MM.1S (cell line): Measurements from ENCODE around the gene IZUMO1.

ENCODE experiments used
- DNase-seq: peaks from one replicate; pipeline ENCODE4 v3.0.0-alpha.2; 2015
- H2AFZ ChIP-seq: fragments of 300-600 bp; sonication (generic); 2 replicates; pipeline ENCODE4 v1.6.0; 2016; ENCODE audit warnings: antibody characterized with exemption, low read length
- H3F3A ChIP-seq: fragments of 300-600 bp; sonication (generic); 2 replicates; pipeline ENCODE4 v1.6.1; 2016; ENCODE audit warnings: mild to moderate bottlenecking, antibody characterized with exemption, low read length, moderate library complexity, mixed read lengths; ENCODE audit not compliant: insufficient read depth
- H3K27ac ChIP-seq: fragments of 300-600 bp; sonication (generic); 2 replicates; pipeline ENCODE4 v1.5.1; 2016; ENCODE audit warnings: mild to moderate bottlenecking, low read length
- H3K27me3 ChIP-seq: fragments of 300-600 bp; sonication (generic); replicated peaks from 2 replicates; pipeline ENCODE4 v1.6.0; 2016; ENCODE audit warnings: low read length; ENCODE audit not compliant: insufficient read depth
- H3K36me3 ChIP-seq: fragments of 300-600 bp; sonication (generic); replicated peaks from 2 replicates; pipeline ENCODE4 v1.6.1; 2016; ENCODE audit warnings: mild to moderate bottlenecking, low read length, mixed read lengths; ENCODE audit not compliant: insufficient read depth
- H3K4me1 ChIP-seq: fragments of 300-600 bp; sonication (generic); 2 replicates; pipeline ENCODE4 v1.6.1; 2016; ENCODE audit warnings: low read length, mixed read lengths
- H3K4me2 ChIP-seq: fragments of 300-600 bp; sonication (generic); 2 replicates; pipeline ENCODE4 v1.6.0; 2016; ENCODE audit warnings: low read depth, low read length
- H3K4me3 ChIP-seq: fragments of 300-600 bp; sonication (generic); 2 replicates; pipeline ENCODE4 v1.5.1; 2016; ENCODE audit warnings: low read length, mixed read lengths
- H3K79me2 ChIP-seq: fragments of 300-600 bp; sonication (generic); 2 replicates; pipeline ENCODE4 v1.6.1; 2016; ENCODE audit warnings: mixed run types, low read length, mixed read lengths
- H3K9ac ChIP-seq: fragments of 300-600 bp; sonication (generic); 2 replicates; pipeline ENCODE4 v1.6.1; 2016; ENCODE audit warnings: low read length, mixed read lengths
- H3K9me2 ChIP-seq: fragments of 300-600 bp; sonication (generic); replicated peaks from 2 replicates; pipeline ENCODE4 v1.6.1; 2016; ENCODE audit warnings: mild to moderate bottlenecking, low read length, mixed read lengths; ENCODE audit not compliant: insufficient read depth
- H3K9me3 ChIP-seq: fragments of 300-600 bp; sonication (generic); replicated peaks from 2 replicates; pipeline ENCODE4 v1.6.1; 2016; ENCODE audit warnings: mild to moderate bottlenecking, low read length, mixed read lengths; ENCODE audit not compliant: insufficient read depth
- H4K20me1 ChIP-seq: fragments of 300-600 bp; sonication (generic); 2 replicates; pipeline ENCODE4 v1.6.1; 2016; ENCODE audit warnings: mild to moderate bottlenecking, low read length, moderate library complexity, mixed read lengths; ENCODE audit not compliant: insufficient read depth
- EZH2 ChIP-seq: fragments of 300-600 bp; sonication (generic); optimal IDR thresholded peaks from 2 replicates; pipeline ENCODE3; 2017; ENCODE audit warnings: low read depth, mild to moderate bottlenecking, antibody characterized with exemption, low read length, mixed read lengths
- EZH2phosphoT487 ChIP-seq: fragments of 300-600 bp; sonication (generic); IDR thresholded peaks from 2 replicates; pipeline ENCODE4 v1.6.1; 2018; ENCODE audit warnings: antibody characterized with exemption, low read length
- TF ChIP-seq, protein P1 (sequence below): fragments of 300-600 bp; sonication (generic); IDR thresholded peaks from 2 replicates; pipeline ENCODE4 v1.5.1; 2016; ENCODE audit warnings: antibody characterized with exemption, low read length, mixed read lengths

IZUMO1 gene

DNA sequence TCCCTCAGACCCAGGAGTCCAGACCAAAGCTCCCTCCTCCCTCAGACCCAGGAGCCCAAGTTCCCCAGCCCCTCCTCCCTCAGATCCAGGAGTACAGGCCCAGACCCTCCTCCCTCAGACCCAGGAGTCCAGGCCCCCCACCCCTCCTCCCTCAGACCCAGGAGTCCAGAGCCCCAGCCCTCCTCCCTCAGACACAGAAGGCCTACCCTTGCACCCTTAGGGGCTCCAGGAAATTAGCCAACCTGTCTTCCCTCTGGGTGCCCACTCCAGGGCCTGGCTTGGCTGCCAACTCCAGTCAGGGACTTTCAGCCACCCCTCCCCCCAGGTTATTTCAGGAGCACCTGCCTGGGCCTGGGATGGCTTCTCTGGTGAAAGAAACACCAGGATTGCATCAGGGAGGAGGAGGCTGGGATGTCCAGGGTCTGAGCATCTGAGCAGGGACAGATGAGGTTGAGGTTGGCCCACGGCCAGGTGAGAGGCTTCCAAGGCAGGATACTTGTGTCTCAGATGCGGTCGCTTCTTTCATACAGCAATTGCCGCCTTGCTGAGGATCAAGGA, 8.5 kb upstream of the IZUMO1 start, which contains the start of gene FGF21:
TSS of gene FGF21 (plus strand) at position 441 of the 558 bp plus-strand sequence. CDS start 713 bp downstream, outside the sequence.
- Histone ChIP-seq H3K27me3 (peaks cover 70% of the 10 kb centered on the region), H3K4me1 (0 out of 2 replicates have a peak, but pooled peaks cover 4% of the 10 kb centered on the region), H3K27ac (no peak within 1 kb of the TSS), H4K20me1 (no peaks in the 10 kb centered on the region), H3K9ac (no peak within 1 kb of the TSS), H3K9me2 (no peaks in the 10 kb centered on the region), H2AFZ (no peak within 1 kb of the TSS), H3K9me3 (no peaks in the 10 kb centered on the region), H3K4me3 (no peak within 1 kb of the TSS), H3K4me2 (no peak within 1 kb of the TSS), H3K36me3 (no peaks in the 10 kb centered on the region), H3K79me2 (no peaks in the 10 kb centered on the region), H3F3A (no peaks in the 10 kb centered on the region)
- no peak for DNase-seq
- TF ChIP-seq EZH2 (no peak), EZH2phosphoT487 (no peak)
- TF ChIP-seq, protein P1, sequence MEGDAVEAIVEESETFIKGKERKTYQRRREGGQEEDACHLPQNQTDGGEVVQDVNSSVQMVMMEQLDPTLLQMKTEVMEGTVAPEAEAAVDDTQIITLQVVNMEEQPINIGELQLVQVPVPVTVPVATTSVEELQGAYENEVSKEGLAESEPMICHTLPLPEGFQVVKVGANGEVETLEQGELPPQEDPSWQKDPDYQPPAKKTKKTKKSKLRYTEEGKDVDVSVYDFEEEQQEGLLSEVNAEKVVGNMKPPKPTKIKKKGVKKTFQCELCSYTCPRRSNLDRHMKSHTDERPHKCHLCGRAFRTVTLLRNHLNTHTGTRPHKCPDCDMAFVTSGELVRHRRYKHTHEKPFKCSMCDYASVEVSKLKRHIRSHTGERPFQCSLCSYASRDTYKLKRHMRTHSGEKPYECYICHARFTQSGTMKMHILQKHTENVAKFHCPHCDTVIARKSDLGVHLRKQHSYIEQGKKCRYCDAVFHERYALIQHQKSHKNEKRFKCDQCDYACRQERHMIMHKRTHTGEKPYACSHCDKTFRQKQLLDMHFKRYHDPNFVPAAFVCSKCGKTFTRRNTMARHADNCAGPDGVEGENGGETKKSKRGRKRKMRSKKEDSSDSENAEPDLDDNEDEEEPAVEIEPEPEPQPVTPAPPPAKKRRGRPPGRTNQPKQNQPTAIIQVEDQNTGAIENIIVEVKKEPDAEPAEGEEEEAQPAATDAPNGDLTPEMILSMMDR = no peak

DNA sequence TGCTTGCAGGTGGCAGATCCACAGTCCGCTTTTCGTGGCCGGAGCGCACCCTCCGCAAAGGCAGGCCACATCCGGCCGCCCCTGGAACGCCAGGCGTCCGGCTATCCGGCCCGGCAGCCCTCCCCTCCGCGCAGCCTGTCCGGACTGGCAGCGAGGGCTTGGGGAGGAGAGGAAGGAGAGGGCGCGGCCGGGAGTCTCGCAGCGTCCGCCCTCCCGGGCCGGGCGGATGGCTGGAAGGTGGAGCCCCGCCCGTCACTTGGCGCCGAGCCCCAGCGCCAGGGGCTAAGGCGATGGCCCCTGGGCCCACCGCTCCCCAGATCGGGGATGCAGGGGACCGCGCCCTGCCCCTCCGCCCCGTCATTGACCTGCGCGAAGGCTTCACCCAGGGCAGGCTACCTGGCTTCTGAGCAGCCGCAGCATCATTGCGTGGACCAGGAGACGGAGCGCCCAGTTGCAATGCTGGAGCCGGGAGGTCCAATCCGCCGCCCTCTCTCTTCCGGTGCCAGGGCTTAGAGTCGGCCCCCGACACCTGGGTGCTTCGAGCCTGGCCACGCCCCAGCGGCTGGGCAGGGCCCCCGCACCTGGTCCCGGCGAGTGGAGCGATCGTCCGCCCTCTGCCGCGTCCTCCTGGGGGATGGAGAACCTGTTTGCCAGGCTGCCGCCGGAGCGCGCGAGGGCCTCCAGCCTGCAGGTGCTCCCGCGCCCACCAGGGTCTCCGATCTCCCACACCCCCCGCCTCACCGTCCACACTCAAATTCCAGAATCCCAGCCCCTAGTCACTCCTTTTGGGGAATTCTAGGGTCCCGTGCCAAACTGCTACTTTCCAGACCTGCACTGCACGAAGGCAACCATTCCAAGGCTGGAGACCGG, 6.0 kb upstream of the IZUMO1 start, which contains the start of gene FUT1:
TSS of gene FUT1 (minus strand) at position 146 of the 870 bp plus-strand sequence. CDS start 1,360 bp downstream, outside the sequence.
- Histone ChIP-seq H4K20me1 (no peaks in the 10 kb centered on the region), H3K27me3 (peaks cover 83% of the 10 kb centered on the region), H3K9me3 (no peaks in the 10 kb centered on the region), H3K36me3 (no peaks in the 10 kb centered on the region), H3K4me3 (peak within 1 kb of the TSS; percentile 57), H3K27ac (no peak within 1 kb of the TSS), H3F3A (no peaks in the 10 kb centered on the region), H2AFZ (peak within 1 kb of the TSS; percentile 72), H3K9me2 (no peaks in the 10 kb centered on the region), H3K4me1 (0 out of 2 replicates have a peak, but pooled peaks cover 4% of the 10 kb centered on the region), H3K9ac (no peak within 1 kb of the TSS; the same call in 1 of the 2 replicates), H3K4me2 (peak within 1 kb of the TSS; percentile 59), H3K79me2 (no peaks in the 10 kb centered on the region)
- DNase-seq = peak; percentile 43
- TF ChIP-seq, protein P1 = no peak
- TF ChIP-seq EZH2 = no peak
- TF ChIP-seq EZH2phosphoT487 = no peak

DNA sequence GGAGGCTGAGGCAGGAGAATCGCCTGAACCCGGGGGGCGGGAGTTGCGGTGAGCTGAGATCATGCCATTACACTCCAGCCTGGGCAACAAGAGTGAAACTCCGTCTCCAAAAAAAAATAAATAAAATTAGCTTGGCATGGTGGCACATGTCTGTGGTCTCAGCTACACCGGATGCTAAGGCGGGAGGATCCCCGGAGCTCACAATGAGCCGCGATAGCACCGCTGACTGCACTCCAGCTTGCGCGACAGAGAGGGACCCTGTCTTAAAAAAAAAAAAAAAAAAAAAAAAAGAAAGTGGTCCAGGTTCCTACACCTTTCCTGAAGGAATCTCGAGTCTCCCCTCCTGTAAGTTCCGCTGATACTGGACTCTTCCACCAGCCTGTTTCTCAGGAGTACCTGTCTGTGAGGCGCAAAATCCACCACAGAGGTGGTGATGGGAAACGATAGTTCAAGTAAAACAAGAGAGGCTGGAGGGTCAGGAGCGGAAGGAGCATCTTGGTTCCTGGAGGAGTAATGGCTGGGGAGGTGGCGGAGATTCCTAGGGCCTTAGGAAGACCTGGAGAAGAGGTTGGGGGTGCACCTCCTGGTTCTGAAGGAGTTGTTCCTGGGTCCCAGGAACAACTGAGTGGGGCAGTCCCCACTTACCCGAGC, 5.3 kb upstream of the IZUMO1 start:
- Histone ChIP-seq H4K20me1 (no peaks in the 10 kb centered on the region), H3K4me1 (0 out of 2 replicates have a peak, but pooled peaks cover 4% of the 10 kb centered on the region), H3K36me3 (no peaks in the 10 kb centered on the region), H3K9ac (no peak overlapping the region), H3K27ac (no peak overlapping the region), H3K4me3 (peak overlapping the region; percentile 57), H3K4me2 (peak overlapping the region; percentile 59), H3K79me2 (no peaks in the 10 kb centered on the region), H3K9me2 (no peaks in the 10 kb centered on the region), H3K9me3 (no peaks in the 10 kb centered on the region), H3F3A (no peaks in the 10 kb centered on the region), H2AFZ (peak overlapping the region; percentile 72), H3K27me3 (peaks cover 80% of the 10 kb centered on the region)
- DNase-seq = no peak
- no peak for TF ChIP-seq EZH2phosphoT487
- TF ChIP-seq, protein P1 = no peak
- TF ChIP-seq EZH2 = no peak
